ENCODE measurements around the gene ELP5.

Gene ELP5, protein sequence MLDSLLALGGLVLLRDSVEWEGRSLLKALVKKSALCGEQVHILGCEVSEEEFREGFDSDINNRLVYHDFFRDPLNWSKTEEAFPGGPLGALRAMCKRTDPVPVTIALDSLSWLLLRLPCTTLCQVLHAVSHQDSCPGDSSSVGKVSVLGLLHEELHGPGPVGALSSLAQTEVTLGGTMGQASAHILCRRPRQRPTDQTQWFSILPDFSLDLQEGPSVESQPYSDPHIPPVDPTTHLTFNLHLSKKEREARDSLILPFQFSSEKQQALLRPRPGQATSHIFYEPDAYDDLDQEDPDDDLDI

DNA sequence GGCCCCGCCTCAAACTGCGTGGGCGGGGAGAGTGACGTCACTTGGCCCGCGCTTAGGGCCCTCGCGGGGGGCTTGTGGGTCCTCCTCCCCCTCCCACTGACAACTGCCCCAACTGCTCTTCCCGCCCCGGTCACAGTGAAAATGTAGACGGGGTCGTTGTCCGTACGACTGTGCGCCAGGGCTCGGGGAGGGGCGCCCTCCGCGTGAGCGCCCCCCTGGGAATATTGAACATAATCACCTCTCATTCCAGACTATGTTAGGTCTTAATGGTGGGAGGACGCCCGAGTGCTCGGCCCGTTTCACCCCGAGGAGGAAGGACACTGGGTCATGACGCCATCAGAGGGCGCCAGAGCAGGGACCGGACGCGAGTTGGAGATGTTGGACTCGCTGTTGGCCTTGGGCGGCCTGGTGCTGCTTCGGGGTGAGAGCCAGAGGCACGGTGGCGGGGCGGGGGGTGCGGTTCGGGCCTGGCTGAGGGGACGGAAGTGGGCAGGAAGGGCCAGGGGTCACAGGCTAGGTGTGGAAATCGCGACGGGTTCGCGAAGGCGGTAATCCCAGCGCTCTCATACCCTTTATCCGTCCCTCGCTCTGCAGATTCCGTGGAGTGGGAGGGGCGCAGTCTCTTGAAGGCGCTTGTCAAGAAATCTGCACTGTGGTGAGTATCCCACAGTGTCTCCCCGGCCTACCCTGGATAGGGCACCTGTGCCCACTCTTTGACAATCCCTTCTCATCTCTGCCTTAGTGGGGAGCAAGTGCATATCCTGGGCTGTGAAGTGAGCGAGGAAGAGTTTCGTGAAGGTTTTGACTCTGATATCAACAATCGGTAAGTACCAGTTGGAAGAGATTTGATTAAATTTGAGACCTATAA, at the start of gene ELP5:
ELP5 (plus strand) TSS at position 40 of the 868 bp plus-strand sequence; CDS start at position 376, 336 bp downstream.
- peak; percentile 72 to 80 (median 74) for DNase-seq

DNA sequence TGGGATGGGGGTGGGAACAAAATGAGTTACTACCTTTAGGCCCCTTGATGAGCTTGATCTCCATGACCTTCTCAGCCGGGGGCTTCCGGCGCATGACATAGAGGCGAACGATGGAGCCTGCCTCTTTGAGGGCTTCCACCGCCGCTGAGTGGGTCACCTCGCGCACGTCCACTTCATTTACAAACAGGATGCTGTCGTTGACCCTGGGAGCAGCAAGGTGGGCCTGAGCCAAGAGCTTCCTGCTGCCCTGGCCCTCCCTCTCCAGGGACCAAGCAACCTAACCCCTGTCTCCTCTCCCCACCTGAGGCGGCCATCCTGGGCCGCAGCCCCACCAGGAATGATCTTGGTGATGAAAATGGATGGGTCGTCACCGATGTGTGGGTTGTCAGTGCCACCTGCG, 48.6 kb upstream of the ELP5 start:
- DNase-seq, result no peak

DNA sequence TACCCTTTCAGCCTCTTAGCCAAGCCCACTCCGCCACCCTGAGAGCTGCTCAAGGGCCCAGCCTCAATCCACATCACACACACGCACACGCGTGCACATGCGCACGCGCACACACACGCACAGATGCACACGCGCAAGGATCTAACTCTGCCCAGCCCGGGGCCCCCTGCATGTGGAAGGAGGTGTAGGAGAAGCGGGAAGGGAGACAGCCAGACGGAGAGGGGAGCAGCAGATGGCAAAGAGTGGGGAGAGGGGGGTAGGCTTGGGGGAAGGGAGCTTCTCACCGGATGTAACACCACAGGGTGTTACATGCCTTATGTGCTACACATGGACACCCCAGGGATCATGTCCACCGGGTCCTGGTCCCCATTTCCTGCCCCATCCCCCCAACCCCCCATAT, 47.7 kb upstream of the ELP5 start:
- no peak for DNase-seq

DNA sequence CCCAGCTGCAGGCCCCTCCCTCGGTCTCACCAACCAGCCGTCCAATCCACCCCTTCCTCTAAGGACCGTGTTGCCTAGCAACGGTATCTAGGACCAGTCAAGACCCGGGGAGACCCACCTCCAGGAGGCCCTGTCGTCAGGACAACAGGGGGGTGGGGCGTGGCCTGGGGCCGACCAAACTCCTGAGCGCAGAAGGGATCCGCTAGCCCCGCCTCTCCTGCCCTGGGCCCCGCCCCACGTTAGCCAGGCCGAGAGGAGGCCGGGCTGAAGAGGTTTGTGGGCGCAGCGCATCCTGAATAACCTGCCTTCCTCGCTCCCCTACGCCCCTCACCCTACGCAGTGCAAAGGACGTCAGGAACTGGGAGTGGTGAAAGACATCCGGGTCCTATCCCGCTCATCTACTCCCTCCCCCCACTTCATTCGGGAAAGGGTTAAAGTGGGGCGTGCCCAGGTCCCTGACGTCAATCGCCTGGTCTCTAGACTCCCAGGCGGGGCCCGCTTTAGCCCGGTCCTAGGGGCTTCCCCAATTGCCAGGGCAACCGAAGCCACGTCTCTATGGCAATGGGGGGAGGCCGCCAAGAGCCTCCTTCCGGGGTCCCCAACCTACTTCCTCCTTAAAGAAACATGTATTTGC, 47.1 kb upstream of the ELP5 start:
- DNase-seq, result peak; percentile 76 to 91 (median 88)

DNA sequence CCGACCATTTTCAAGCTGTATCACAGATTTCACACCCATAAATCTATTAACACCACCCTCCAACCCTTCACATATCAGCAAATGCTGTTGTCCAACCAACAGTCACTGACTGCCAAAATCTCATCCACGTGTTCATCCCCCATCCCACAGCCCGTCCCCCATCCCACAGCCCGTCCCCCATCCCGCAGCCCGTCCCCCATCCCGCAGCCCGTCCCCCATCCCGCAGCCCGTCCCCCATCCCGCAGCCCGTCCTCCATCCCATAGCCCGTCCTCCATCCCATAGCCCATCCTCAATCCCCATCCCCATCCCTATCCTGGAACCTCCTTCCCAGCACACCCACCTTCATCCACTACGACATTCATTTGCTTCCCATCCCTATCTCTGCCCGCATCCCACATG, 46.5 kb upstream of the ELP5 start:
- no peak for DNase-seq

DNA sequence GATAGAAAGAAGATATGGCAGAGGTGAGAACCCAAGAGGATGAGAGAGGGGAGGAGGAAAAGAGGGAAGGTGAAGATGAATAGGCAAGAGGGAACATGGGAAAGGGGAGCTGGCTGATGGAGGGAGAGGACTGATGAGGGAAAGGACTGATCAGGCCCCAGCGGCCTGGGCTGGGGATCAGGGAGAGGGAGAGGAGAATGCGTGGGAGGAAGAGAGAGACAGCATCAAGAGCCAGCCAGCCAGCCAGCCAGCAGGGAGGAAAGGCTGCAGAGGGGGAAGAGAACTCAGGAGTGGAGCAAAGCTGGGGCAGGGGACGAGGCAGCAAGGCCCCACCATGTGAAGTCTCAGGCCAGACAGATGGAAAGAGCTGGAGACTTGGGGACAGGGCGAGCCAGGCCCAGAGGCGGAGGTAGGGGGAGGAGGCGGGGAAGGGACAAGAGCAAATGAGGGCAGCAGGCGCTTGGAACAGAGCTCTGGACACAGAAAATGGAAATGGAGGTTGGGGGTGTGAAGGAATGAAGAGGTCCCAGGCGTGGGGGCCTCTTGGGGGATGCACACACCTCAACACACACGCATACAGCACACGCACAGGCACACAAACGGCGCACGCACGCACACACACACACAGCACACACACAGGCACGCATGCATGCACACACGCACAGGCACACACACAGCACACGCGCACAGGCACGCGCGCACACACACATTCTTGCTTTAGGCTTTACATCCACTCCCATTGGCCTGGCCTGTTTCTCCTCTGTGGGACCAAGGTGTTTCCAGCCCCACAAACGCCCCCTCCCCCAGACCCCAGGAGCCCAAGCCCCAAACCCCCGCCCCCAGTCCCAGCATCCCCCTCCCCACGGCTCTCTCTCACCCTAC, 44.7 kb upstream of the ELP5 start:
- no peak for DNase-seq

DNA sequence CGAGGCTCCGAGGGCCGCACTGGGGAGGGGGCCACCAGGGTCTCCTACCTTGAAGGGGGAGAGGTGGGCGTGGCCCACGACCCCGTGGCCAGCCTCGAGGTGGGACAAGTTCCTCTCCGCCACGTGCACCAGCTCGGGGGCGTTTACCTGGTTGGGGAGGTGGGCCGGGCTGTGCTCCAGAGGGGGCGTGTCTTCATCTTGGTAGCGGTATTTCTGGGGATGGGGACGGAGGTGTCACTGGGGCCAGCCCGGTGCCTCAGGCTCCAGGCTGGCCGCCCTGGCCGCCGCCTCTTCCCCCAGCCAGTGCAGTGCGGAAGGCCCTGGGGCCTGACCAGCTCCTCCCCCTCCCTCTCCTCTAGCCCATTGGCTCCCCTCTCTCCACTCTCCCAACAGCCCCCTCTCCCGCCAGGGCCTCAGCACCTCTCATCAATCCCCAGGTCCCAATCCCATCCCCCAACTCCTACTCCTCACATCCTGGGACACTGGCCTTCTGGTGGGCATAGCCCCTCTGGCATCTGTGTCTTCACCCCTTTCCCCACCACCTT, 43.9 kb upstream of the ELP5 start:
- no peak for DNase-seq

DNA sequence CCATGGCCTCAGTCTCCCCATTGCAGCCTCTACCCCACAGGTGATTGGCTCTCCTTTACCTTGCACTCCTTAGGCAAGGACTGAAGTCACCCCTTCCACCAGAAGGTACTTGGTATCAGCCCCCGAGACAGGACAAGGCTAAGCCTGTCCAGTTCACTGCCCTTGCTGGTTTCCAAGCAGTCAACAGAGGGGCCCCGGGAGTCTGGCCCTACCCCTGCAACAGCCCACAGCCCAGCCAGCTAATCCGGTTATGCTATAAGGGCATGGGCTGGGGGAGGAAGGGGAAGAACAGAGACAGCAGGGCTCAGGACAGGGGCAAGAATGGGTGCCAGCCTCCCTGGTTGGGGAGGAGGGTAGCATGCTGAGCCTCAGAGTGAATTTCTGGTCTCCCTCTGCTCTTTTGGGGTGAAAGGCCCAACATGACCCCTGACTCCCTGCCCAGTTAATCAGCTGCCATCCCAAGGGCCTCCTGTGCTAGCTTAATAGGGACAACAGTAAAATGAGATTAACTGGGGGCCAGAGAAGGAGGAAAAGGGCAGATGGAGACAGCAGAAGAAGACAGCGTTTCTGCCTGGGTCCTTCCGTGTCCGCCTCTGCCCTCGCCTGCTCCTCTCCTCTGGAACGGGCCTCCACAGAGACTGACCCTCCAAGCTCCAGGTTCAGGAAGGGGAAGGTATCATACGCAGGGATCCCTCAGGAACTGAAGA, 43.1 kb upstream of the ELP5 start:
- DNase-seq, result no peak

DNA sequence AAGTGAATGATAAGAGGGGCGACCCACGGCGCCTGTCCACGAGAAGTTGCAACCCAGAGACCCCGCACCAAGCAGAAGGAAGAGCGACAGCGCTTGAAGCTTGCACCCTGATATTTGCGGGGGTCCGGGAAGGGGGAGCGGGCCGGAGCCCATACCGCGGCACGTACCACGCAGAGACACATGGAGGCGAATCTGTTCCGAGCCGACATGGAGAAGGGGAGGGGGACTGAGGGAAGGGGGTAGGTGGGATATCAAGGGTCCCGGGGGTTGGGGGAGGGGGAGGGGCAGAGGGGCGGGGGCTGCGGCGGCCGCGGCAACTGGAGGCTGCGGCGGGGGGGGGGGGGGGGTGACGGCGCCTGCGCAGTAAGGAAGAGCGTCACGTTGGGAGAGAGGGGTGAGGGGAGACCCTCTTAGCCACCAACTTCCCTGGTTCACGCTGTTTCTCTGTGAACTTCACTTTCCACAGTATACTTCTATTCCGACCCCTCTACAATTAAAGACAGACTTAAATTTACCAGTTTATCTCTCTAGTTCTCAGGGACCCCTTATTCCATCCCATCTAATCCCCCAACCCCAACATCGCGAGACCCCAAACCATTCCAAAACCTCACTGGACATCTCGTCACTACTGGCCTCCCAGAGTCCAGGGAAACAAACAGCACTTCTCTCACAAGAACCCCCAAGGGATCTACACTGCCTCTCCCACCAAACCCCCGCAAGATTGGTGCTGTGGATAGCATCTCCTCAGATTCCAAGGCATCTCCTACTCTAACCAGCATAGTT, 40.3 kb upstream of the ELP5 start:
- DNase-seq, result no peak

DNA sequence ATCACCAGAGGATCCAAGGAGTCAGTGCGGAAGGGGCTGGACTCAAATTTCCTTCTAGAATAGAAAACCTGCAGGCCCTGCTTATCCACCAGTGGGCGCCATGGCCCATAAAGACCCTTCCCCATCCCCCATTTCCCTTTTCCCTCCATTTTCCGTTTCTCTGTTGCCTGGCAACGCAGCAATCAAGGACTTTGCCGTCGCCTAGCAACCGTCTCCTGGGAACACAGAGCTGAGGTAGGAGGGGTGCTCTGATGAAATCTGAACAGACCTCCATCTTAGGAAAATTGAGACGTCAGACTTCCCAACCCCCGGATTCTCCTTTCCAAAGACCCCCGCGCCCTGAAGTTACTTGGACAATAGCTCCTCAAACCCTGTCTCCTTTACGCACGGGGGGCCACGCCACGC, 38.1 kb upstream of the ELP5 start:
- DNase-seq, result peak in 1 of 4 experiments; percentile 45

DNA sequence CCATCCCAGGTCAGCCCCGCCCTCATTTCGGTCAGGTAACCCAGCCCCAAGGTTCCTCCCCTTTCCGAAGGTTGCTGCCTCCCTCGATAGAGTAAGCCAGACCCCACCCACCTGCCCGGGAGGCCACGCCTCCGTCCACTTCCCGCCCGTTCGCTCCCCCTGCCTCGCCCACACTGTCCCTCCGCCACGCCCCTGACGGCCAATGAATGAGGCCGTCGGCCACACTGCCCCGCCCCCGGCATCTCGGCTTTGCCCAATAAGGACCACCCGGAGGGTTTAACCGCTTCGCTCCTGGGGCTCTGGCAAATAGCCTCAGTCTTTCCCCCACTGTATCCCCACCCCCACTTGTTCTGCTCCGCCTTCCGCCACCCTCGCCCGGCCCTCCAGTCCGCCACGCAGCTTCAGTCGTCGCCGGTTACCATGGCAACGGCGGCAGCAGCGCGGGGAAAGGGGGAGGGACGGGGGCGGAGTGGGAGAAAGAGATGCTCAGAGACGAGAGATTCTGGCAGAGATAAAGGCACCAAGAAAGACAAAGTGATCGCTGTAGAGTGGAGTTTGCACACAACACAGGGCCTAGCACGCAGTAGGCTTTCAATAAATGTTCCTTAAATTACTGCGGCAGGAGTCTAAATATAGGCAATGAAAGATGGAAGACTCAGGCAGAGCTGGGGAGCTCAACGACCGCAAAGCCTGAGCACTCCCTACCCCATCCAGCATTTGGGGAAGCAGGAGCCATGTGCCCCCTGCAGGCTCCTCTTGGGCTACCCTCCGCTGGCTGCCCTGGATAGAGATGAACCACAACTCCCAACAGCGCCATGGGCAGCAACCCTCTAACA, 37.5 kb upstream of the ELP5 start:
- peak; percentile 96 to 98 (median 97) for DNase-seq

DNA sequence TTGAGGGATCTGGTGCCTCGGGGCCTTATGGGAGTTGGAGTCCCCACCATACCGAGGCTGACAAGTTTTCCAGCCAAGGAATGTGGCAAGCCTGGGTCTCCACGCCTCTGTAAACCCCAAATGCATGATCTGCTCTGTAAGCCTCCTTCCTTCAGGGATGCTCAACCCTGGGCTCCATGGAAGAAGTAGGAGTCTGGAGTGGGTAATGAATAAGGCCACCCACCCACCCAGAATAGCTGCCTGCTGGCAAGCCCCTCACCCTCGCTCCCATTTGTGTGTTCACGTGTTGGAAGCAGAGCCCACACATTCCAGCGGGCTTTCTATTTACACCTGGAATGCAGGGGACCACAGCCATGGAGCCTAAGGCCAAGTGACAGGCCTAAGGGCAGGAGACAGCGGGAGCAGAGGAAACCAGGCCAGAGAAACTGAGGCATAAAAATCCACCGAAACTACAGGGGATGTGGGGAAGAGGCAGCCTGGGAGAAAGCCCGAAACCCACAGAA, 36.8 kb upstream of the ELP5 start:
- no peak for DNase-seq

DNA sequence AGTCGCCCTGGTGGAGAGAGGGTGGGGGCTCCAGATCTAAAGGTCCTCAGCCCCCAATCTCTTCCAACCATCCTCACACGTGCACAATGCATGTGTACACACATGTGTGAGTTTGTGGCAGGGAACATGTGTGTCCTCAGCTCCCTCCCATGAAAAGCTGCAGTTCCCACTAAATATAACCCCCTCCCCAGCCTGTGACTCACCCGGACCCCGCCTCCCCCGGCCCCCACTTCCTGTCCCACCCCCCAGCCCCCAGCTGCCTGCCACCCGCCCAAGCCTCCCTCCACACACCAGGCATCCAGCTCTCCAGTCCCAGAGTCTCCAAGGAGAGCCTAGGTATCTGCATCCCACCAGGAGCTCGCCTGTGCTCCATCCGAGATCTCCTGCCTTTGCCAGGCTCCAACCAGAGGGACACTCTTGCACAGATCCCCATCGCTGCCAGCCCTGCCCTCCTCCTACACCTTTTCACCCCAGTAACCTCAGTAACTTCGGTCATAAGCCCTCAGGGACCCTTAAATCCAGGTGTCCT, 36.3 kb upstream of the ELP5 start:
- DNase-seq, result no peak

DNA sequence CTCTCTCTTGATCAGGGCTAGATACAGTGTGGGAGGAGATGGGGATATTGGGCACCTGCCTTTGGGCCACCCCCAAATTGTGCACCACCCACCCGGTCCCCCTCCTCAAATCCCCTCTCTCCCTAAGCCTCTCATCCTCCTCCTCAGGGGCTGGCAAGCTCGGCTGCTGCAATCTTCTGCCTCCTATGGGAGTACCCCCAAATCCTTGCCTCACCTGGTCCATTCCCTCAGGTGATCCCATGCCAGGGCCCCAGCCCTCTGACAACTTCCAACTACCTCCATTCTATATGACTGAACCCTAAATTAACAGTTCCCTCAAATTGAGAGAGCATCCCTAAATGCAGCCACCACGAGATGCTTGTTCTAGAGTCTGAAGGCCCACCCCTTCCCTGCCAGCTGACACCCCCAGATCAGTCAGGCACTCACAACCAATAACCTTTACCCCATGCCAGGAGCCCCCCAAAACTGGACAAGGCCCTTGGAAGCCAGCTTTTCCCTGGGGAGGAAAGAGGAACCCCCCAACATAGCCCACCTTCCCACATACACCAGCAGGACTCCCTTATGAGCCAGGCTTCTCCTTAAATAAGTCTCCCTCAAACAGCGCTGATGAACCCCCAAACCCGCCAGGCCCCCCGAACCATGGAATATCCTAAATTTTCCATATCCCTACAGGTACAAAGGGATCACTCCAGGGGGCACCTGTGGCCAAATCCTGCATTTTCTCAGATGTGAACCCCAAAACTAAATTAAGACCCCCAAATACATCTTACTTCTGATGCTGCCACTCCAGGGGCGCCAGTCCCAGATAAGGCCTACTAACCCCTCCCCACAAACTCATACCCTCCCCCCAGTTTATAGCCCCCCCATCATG, 35.5 kb upstream of the ELP5 start:
- DNase-seq, result no peak

DNA sequence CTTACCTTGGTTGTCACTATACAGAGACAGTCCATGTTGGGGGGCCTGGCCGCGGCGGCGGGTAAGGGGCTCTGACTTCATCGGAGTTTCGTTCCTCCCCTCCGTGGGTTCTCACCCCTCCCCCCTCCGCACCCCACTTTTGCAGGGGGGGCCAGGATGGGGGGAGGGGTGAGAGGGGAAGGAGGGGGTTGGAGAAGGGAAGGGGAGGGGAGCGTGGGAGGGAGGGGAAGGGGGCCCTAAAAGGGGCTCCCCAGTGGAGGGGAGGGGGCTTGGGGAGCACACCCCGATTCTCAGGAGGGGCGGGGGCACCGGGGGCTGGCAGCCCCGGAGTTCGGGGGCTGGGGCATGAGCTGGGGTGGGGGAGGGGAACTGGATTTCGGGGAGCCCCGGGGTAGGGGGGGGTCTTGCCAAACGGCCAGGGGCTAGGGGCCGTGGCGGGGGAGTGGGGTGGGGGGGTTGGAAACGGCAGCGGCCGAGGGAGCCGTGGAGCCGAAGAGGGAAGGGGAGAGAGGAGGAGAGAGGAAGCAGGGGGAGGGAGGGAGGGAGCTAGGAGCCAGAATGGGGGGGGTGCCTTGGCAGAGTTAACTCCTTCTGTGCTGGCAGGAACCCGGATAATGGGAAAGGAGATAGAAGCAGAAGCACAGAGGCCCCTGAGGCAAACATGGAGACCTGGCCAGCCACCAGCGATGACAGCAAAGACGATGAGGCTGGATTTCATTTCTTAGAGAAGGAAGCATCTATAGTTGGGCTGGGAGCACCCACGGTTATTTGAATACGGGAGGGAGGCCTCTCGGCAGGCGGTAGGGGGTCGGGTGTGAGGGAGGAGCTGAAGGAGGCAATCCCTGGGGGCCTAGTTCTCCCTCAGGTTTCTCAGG, 34.7 kb upstream of the ELP5 start:
- DNase-seq, result no peak

DNA sequence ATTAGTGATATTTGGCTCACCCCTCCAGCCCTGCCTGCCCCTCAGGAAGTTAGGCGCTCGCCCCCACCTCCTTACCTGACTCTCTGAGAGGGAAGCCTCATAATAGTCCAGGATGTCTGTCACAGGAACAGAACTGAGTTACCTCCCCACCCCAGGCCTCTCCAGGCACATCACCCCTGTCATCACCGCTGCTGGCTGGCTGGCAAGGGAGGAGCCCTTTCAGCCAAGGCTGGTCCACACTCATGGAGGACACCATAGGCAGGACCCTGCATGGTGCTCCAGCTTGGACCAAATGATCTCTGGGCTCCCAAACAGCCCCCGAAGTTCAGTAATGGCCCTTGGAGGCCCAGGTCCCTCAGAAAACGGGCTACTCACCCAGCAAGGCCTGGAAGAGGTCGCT, 33.8 kb upstream of the ELP5 start:
- no peak for DNase-seq

DNA sequence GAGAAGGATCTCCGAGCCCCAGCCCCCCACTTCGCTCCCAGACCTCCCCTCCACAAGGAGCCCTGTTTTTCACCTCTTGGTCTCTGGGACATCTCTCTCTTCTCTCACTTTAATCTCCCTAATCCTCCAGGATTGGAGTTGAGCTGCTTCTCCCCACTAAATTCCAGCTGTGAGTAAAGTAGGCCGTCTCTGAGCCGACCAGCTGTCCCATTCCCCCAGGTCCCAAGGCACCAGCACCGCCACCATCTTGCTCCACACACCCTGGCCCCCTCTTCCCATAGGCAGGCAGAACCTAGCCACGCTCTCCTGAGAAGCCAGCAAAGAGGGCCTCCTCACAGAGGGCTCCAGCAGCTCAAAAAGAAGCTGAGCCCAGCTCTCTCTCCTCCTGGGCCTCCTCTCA, 33.3 kb upstream of the ELP5 start:
- DNase-seq, result no peak

Measured in activated CD4-positive, CD25-positive, alpha-beta regulatory T cell (primary cell).